ENCODE measurements around the gene SLC30A1.

DNA sequence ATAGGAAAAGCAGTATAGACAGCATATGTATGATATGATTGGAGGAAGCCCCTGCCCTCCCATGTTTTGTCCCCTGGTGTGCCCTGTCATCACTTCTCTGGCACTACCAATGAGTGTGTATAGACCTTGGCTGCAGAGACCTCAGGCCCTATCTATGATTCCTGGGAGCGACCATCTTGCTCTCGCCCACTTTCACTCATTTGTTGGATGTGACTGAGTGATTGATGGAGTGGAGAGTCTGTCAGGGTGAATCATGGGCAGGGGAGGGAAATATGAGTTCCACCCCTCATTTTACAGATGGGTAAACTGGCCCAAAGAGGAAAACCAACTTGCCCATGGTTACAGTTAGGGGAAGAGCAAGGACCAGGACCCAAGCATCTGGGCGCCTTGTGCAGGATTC is 14.9 kb downstream of the SLC30A1 start:
- TF ChIP-seq POLR2AphosphoS5 (IDR thresholded peaks at IDR 0.05; ENCODE audit: borderline replicate concordance, low read depth, low read length) (no peak), EZH2 (IDR thresholded peaks at IDR 0.05) (no peak), FOXP2 (optimal IDR thresholded peaks at IDR 0.05; ENCODE audit: control extremely low read depth, extremely low read length, insufficient read depth) (no peak)
